ENCODE data around the gene ARF6. TPM values are rescaled to one million over a fixed set of nuclear protein-coding genes. Genes with fewer than 3 reads are reported as not detected.

Gene ARF6
- total RNA-seq, 1 donor from 2014 or later = 48.6 TPM

- peaks cover 11% of the 10 kb centered on the region for H3K4me1 ChIP-seq
- TF ChIP-seq POLR2AphosphoS5 (IDR thresholded peaks at IDR 0.05; ENCODE audit: insufficient read depth in 1 of 2, low read depth in 1 of 2) (no peak), POLR2A (IDR thresholded peaks at IDR 0.05) (no peak), CTCF (IDR thresholded peaks at IDR 0.05) (no peak)
- H3K4me3 ChIP-seq = no peak overlapping the region
- H3K36me3 ChIP-seq = no peaks in the 10 kb centered on the region
- no peak for DNase-seq (ENCODE audit: extremely low spot score in 2 of 2)
- no peaks in the 10 kb centered on the region for H3K9me3 ChIP-seq
- no peak overlapping the region for H3K27ac ChIP-seq
- no peaks in the 10 kb centered on the region for H3K27me3 ChIP-seq
- intact Hi-C loops (cut with DNase I) = loop anchor here (10.0 kb wide), 1 partner anchor 509 kb away; no protein-coding TSS in a partner anchor
Measured at GRCh38 chr14:49875640-49876198, 17.2 kb upstream of the ARF6 start.

- TF ChIP-seq POLR2A (IDR thresholded peaks at IDR 0.05) (no peak), POLR2AphosphoS5 (IDR thresholded peaks at IDR 0.05; ENCODE audit: insufficient read depth in 1 of 2, low read depth in 1 of 2) (no peak)
- H3K4me1 ChIP-seq = peaks cover 13% of the 10 kb centered on the region
- H3K27me3 ChIP-seq = no peaks in the 10 kb centered on the region
- H3K4me3 ChIP-seq = no peak overlapping the region
- intact Hi-C loops (cut with DNase I) = loop anchor here (10.0 kb wide), 1 partner anchor 508 kb away; no protein-coding TSS in a partner anchor
- no peak overlapping the region for H3K27ac ChIP-seq
- no peaks in the 10 kb centered on the region for H3K9me3 ChIP-seq
- DNase-seq (ENCODE audit: extremely low spot score in 2 of 2) = peak in 1 of 2 donors; percentile 22
- H3K36me3 ChIP-seq = no peaks in the 10 kb centered on the region
Measured at GRCh38 chr14:49876563-49877127, 16.2 kb upstream of the ARF6 start.

- Histone ChIP-seq H3K9me3 (no peaks in the 10 kb centered on the region), H3K4me1 (peaks cover 13% of the 10 kb centered on the region), H3K4me3 (no peak overlapping the region), H3K27me3 (no peaks in the 10 kb centered on the region), H3K36me3 (no peaks in the 10 kb centered on the region), H3K27ac (no peak overlapping the region)
- intact Hi-C loops (cut with DNase I) = loop anchor here (10.0 kb wide), 1 partner anchor 505 kb away; no protein-coding TSS in a partner anchor
- TF ChIP-seq CTCF (IDR thresholded peaks at IDR 0.05) = peak in 2 of 3 experiments; percentile 11 to 42
- TF ChIP-seq POLR2A (IDR thresholded peaks at IDR 0.05) = no peak
- peak in 1 of 2 donors; percentile 8 for TF ChIP-seq POLR2AphosphoS5 (IDR thresholded peaks at IDR 0.05; ENCODE audit: insufficient read depth in 1 of 2, low read depth in 1 of 2)
- DNase-seq (ENCODE audit: extremely low spot score in 2 of 2) = peak in 1 of 2 donors; percentile 83
Measured at GRCh38 chr14:49879646-49880204, 13.2 kb upstream of the ARF6 start.

- no peak for TF ChIP-seq POLR2A (IDR thresholded peaks at IDR 0.05)
- TF ChIP-seq POLR2AphosphoS5 (IDR thresholded peaks at IDR 0.05; ENCODE audit: insufficient read depth in 1 of 2, low read depth in 1 of 2) = no peak
- no peak for TF ChIP-seq CTCF (IDR thresholded peaks at IDR 0.05)
- H3K27me3 ChIP-seq = no peaks in the 10 kb centered on the region
- H3K4me3 ChIP-seq = no peak overlapping the region
- no peak overlapping the region for H3K27ac ChIP-seq
- DNase-seq (ENCODE audit: extremely low spot score in 2 of 2) = peak in 1 of 2 donors; percentile 56
- intact Hi-C loops (cut with DNase I) = no loop called here
- peaks cover 13% of the 10 kb centered on the region for H3K4me1 ChIP-seq
- no peaks in the 10 kb centered on the region for H3K36me3 ChIP-seq
- H3K9me3 ChIP-seq = no peaks in the 10 kb centered on the region
Measured at GRCh38 chr14:49880267-49881064, 12.4 kb upstream of the ARF6 start.

- Histone ChIP-seq H3K4me1 (peaks cover 13% of the 10 kb centered on the region), H3K9me3 (no peaks in the 10 kb centered on the region), H3K4me3 (no peak overlapping the region), H3K36me3 (no peaks in the 10 kb centered on the region), H3K27ac (no peak overlapping the region), H3K27me3 (no peaks in the 10 kb centered on the region)
- intact Hi-C loops (cut with DNase I) = no loop called here
- peak in 1 of 2 donors; percentile 22 for DNase-seq (ENCODE audit: extremely low spot score in 2 of 2)
- TF ChIP-seq POLR2A (IDR thresholded peaks at IDR 0.05) (no peak), CTCF (IDR thresholded peaks at IDR 0.05) (no peak)
Measured at GRCh38 chr14:49881350-49882001, 11.4 kb upstream of the ARF6 start.
